ENCODE measurements around the gene ARHGAP29. TPM values are rescaled to one million over a fixed set of nuclear protein-coding genes. Genes with fewer than 3 reads are reported as not detected.
"Not testable (repeated sequence)": the region's sequence is repeated elsewhere in the genome, so short reads cannot be mapped to it uniquely, and the experiment has no call there.

ARHGAP29 gene
- total RNA-seq, 2 donors from 2014 or later: 39.3 to 51.3 TPM

GRCh38 chr1:94194079-94194865, 43.1 kb downstream of the ARHGAP29 start:
- intact Hi-C loops (cut with DNase I): no loop called here
- no peak for DNase-seq (ENCODE audit: low spot score)

DNA sequence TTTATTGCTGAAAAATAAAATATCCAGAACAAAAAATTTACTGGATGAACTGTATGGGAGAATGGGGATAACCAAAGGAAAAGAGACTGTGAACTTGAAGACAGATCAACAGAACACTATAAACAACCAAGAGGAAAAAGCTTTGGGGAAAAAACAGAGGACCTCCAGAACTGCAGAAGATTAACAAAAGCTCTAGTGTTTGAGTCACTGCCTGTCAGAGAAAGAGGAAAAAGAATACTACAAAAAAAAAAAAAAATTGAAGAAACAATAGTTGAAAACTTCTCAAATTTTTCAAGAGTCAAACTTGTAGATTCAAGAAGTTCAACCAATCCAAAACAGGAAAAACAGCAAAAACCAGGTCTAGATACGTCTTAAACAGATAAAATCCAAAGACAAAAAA, 44.3 kb downstream of the ARHGAP29 start:
- intact Hi-C loops (cut with DNase I): no loop called here
- DNase-seq (ENCODE audit: low spot score): no peak

DNA sequence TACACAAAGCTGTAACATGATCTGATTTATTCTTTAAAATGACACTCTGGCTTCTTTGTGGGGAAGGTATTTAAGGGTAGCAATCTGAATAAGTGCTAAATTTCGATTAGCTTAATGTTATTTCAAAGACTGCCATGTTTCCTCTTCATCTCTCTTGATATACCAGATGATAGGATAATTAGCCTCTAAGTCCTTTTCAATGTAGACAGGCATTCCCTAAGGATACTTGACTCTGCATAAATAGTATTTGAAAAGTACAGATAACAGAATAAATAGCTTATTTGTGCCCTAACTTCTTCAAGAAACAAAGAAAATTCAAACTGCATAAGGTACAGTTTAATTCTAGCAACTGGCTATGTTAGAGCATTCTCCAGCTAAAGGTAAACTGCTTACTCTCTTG, 46.2 kb downstream of the ARHGAP29 start:
- intact Hi-C loops (cut with DNase I): no loop called here
- DNase-seq (ENCODE audit: low spot score): no peak

DNA sequence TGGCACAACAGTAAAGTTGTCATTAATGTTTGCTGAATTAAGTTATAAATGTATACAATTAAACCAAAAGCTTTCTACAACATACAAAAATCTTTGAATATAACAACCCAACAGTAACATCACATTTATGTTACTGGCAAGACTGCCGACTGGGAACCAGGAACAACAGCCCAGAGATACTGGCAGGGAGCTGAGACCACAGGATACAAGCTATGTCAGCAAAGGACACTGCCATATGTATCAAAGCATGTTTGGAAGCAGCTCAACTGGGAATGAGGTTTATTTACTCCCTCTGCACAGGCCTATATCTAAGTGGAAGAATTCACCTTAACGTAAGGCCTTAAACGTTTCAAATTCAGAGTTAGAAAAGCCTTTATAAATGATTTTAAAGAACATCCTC, 50.4 kb downstream of the ARHGAP29 start:
- intact Hi-C loops (cut with DNase I): loop anchor here in 1 of 2 donors (5.0 kb wide), 1 partner anchor 275 kb away; no protein-coding TSS in a partner anchor
- no peak for DNase-seq (ENCODE audit: low spot score)

DNA sequence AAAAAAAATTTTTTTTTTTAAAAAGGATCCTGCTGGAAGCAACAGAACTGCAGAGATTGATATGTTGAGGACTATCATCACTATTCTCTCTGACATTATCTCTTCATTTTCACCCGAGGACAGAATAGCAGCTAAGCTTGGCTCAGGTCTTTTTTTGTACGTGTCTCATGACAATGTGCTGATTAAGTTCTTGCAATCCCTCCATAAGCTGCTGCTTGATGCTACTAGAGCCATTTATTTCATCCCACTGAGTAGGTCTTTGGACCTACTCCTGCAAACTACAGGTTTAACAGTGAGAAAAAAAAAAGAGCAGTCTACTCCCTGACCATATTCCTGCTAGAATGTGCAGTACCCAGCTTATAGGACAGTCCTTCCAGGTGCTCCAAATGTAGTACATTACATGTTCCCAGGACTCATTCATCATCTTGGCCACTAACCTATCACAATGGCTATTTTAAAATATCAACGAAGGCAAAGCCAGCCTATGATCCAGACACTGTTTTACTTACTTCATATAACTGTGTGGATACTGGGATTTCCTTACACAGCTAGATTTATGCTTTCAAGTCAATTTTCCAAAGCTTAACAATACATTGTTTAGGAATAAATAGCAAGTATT, 54.1 kb downstream of the ARHGAP29 start:
- no peak for DNase-seq (ENCODE audit: low spot score)

GRCh38 chr1:94182191-94182590, 55.2 kb downstream of the ARHGAP29 start:
- intact Hi-C loops (cut with DNase I): no loop called here
- no peak for DNase-seq (ENCODE audit: low spot score)

More for the DNA sequence above, 54.1 kb downstream of the ARHGAP29 start:
- intact Hi-C loops (cut with DNase I): no loop called here

DNA sequence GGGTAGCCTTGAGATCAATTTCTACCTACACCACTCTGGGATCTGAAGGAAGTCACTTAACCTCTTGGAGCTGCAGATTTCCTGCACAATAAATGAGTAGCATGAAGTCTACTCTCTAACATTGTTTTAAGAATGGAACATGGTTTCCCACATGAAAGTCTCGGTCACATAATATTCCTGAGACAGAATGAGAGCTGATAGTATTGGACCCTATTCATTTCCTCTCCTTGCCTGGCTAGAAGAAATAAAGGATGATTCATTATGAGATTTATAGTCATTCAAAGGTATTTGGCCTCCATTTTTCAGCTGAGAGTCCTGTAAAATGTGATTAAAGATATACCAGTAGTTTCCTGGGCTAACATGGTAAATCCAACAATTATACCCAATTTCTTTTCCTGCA, 56.7 kb downstream of the ARHGAP29 start:
- intact Hi-C loops (cut with DNase I): no loop called here
- DNase-seq (ENCODE audit: low spot score): no peak

GRCh38 chr1:94178901-94179300, 58.5 kb downstream of the ARHGAP29 start:
- intact Hi-C loops (cut with DNase I): no loop called here
- no peak for DNase-seq (ENCODE audit: low spot score)

DNA sequence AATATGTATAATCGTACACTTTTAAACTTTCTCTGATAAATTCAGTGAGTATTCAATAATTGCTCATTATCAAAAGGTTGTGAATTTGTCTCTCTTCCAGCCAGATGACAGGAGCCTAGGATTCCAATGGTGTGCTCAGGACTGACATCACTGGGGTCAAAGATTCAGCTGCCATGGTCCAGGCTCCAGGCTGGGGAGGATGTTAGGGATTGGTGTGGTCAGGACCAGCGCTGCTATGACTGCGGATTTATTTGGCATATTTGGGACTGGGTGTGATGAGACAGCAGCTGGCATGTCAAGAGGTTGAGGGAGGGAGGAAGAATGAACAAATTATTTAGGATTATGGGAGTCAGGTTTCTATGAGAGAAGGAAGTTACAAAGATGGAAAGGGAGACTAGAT, 68.3 kb downstream of the ARHGAP29 start:
- intact Hi-C loops (cut with DNase I): no loop called here
- DNase-seq (ENCODE audit: low spot score): no peak

DNA sequence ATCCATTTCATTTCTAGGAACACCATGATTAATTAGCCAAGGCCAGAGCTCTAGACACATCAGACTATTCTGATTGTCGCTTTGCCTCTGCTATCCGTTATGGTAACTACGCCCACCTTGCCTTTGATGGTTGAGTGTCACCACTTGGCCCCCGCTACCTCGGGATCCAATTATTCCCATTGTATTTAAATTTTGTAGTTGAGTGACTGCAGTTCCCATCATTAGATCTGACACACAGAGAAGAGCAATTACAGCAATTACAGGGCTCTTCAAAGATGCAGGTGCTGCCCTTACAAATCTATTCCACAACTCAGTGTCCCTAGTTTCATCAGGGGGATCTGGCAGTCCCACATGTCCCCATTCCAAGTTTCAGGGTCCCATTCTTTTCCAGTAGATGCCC, 71.5 kb downstream of the ARHGAP29 start:
- intact Hi-C loops (cut with DNase I): no loop called here

GRCh38 chr1:94164885-94165284, 72.5 kb downstream of the ARHGAP29 start:
- DNase-seq (ENCODE audit: low spot score); intact Hi-C loops (cut with DNase I): not testable (repeated sequence)

More for the DNA sequence above, 71.5 kb downstream of the ARHGAP29 start:
- no peak for DNase-seq (ENCODE audit: low spot score)

GRCh38 chr1:94164121-94164520, 73.3 kb downstream of the ARHGAP29 start:
- DNase-seq (ENCODE audit: low spot score); intact Hi-C loops (cut with DNase I): not testable (repeated sequence)

DNA sequence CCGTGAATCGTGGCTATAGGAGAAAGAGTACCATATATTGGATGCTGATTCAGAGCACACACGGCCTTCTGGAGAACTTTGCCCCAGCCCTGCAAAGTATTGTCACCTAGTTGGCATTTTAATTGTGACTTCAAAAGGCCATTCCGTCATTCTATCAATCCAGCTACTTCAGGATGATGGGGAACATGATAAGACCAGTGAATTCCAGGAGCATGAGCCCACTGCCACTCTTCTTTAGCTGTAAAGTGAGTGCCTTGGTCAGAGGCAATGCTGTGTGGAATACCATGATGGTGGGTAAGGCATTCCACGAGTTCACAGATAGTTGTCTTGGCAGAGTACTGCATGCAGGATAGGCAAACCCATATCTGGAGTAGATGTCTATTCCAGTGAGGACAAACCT, 74.1 kb downstream of the ARHGAP29 start:
- intact Hi-C loops (cut with DNase I); DNase-seq (ENCODE audit: low spot score): not testable (repeated sequence)

- DNase-seq (ENCODE audit: low spot score): no peak
- intact Hi-C loops (cut with DNase I): loop anchor here in 1 of 2 donors (1.0 kb wide), 1 partner anchor 36 kb away; no protein-coding TSS in a partner anchor
Observed at GRCh38 chr1:94160811-94161210, 76.6 kb downstream of the ARHGAP29 start.

- intact Hi-C loops (cut with DNase I): no loop called here
- DNase-seq (ENCODE audit: low spot score): no peak
Observed at GRCh38 chr1:94156096-94156625, 81.2 kb downstream of the ARHGAP29 start.

DNA sequence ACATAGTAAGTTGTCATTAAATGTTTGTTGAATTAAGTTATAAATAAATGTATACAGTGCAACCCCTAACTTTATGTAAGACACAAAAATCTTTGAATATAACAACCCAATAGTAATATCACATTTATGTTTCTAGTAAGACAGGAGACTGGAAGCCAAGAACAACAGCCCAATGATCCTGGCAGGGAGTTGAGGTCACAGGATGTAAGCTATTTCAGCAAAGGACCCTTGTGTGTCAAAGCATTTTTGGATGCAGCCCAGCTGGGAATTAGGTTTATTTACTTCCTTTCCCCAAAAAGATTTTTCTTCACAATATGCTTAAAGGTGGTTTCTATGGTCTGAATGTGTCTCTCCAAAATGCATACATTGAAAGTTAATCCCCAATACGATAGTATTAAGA, 82.4 kb downstream of the ARHGAP29 start:
- intact Hi-C loops (cut with DNase I): no loop called here
- no peak for DNase-seq (ENCODE audit: low spot score)

GRCh38 chr1:94153133-94153532, 84.3 kb downstream of the ARHGAP29 start:
- intact Hi-C loops (cut with DNase I): loop anchor here in 1 of 2 donors (2.0 kb wide), 1 partner anchor 86 kb away; no protein-coding TSS in a partner anchor

DNA sequence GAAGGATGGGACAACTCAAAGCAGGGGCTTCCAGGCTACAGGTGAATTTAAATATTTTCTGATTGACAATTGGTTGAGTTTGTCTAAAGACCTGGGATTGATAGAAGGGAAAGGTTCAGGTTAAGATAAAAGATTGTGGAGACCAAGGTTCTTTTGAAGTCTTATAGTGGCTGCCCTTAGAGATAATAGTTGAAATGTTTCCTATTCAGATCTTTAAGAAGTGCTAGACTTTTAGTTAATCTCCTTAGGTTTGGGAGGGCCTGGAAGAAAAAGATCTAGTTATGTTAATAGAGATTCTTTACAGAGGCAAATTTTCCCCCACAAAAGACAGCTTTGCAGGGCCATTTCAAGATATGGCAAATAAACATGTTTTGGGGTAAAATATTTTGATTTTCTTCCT, 88.2 kb downstream of the ARHGAP29 start:
- DNase-seq (ENCODE audit: low spot score); intact Hi-C loops (cut with DNase I): not testable (repeated sequence)

More at GRCh38 chr1:94153133-94153532, 84.3 kb downstream of the ARHGAP29 start:
- no peak for DNase-seq (ENCODE audit: low spot score)

DNA sequence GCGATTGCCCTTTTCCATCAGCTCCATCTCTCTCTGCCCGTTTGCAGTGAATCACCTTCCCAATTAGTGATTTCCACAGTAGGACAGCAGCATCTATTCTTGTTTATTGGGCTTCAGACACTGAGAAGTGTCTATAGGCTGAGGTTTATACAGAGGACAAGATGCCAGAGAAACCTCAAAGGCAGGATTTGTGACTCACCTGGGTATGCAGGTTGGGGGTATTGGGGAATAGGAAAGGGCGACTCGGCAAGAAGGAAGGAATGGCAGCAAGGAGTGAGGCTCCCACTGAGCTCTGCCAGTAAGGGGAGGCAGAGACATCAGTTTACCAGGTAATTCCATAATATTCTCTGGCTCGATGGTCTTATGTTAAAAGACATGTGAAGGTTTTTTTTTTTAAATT, 91.1 kb downstream of the ARHGAP29 start:
- intact Hi-C loops (cut with DNase I): no loop called here
- no peak for DNase-seq (ENCODE audit: low spot score)

DNA sequence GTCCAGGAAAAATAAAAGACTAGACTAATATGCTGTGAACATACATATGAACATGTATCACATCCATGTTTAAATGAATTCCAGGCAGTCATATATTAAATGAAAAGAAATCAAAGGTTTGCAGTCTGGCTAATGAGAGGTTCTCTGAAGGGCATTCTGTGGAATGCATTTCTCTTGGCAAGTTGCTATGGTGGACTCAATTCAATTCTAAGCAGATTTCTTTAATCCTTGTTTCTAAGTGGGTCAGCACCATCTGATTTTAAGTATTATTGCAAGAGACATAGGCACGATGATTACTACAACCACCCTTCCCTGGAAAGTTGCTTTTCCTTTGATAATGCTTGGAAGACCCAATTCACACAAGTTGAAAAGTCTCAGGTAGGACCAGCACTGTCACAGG, 92.5 kb downstream of the ARHGAP29 start:
- no peak for DNase-seq (ENCODE audit: low spot score)
- intact Hi-C loops (cut with DNase I): no loop called here

Data from posterior vena cava (tissue), 2 donors.